ENCODE results near the gene RGS9. TPM values are rescaled to one million over a fixed set of nuclear protein-coding genes. Genes with fewer than 3 reads are reported as not detected.
"Not testable (repeated sequence)": the region's sequence is repeated elsewhere in the genome, so short reads cannot be mapped to it uniquely, and the experiment has no call there.

Gene RGS9
- total RNA-seq, 2 experiments from 2014 or later, result 13.7 to 26.4 TPM

DNA sequence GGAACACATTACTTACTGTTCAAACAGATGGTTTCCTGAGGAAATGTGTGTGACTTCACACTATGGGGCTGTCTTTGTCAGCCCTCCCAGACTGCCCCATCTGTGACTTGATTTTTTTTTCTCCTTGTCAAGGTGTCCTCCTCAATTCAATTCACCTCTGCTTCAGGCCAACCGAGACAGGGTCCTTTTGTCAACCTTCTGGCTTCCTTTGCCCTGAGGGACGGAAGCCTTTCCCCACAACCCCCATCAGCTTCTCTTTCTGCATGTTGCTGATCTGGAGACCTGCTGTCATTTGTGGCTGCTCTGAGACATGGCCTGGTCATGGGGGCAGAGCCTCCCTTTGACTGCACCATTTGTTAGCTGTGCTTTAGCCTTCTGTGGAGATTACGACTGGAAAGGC lies 21.3 kb upstream of the RGS9 start:
- CTCF ChIA-PET (ENCODE audit: unreplicated experiment), result no interaction called here
- DNase-seq (ENCODE audit: low spot score), result no peak
- BruUV-seq (replicated peaks), result no TSS peak
- TF ChIP-seq, protein P1, sequence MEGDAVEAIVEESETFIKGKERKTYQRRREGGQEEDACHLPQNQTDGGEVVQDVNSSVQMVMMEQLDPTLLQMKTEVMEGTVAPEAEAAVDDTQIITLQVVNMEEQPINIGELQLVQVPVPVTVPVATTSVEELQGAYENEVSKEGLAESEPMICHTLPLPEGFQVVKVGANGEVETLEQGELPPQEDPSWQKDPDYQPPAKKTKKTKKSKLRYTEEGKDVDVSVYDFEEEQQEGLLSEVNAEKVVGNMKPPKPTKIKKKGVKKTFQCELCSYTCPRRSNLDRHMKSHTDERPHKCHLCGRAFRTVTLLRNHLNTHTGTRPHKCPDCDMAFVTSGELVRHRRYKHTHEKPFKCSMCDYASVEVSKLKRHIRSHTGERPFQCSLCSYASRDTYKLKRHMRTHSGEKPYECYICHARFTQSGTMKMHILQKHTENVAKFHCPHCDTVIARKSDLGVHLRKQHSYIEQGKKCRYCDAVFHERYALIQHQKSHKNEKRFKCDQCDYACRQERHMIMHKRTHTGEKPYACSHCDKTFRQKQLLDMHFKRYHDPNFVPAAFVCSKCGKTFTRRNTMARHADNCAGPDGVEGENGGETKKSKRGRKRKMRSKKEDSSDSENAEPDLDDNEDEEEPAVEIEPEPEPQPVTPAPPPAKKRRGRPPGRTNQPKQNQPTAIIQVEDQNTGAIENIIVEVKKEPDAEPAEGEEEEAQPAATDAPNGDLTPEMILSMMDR (conservative IDR thresholded peaks at IDR 0.05; ENCODE audit: low read length), result no peak
- no peak for TF ChIP-seq EZH2phosphoT487 (IDR thresholded peaks at IDR 0.05; ENCODE audit: borderline replicate concordance, low read depth, low read length)
- POLR2A ChIA-PET, result no interaction called here
- intact Hi-C loops (cut with micrococcal nuclease; ENCODE audit: unreplicated experiment), result no loop called here
- Histone ChIP-seq H4K20me1 (ENCODE audit: insufficient read depth, low read length) (no peaks in the 10 kb centered on the region), H3K27ac (ENCODE audit: low read depth, low read length, poor library complexity, severe bottlenecking) (no peak overlapping the region), H3K4me3 (ENCODE audit: low read depth, low read length, poor library complexity, severe bottlenecking) (no peak overlapping the region), H3K79me2 (ENCODE audit: insufficient read depth, low read depth, low read length) (no peaks in the 10 kb centered on the region), H3K9me2 (ENCODE audit: insufficient read depth, low read length) (no peaks in the 10 kb centered on the region), H3K36me3 (ENCODE audit: insufficient read depth, low read length) (peaks cover 11% of the 10 kb centered on the region; the same call in 1 of the 2 replicates), H3K9me3 (ENCODE audit: low read length) (no peaks in the 10 kb centered on the region), H3K4me1 (ENCODE audit: insufficient read depth, low read length, poor library complexity, severe bottlenecking) (peaks cover 14% of the 10 kb centered on the region), H3K4me2 (ENCODE audit: low read length) (peak overlapping the region; percentile 4; the same call in 1 of the 2 replicates), H2AFZ (ENCODE audit: low read length) (peak overlapping the region; percentile 49; the same call in 1 of the 2 replicates)

DNA sequence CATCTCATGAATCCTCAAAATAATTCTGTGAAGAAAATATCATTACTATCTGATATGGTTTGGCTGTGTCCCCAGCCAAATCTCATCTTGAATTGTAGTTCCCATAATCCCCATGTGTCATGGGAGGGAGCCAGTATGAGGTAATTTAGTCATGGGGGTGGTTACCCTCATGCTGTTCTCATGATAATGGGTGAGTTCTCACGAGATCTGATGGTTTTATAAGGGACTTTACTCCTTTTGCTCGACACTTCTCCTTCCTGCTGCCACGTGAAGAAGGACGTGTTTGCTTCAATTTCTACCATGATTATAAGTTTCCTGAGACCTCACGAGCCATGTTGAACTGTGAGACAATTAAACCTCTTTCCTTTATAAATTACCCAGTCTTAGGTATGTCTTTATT lies 20.7 kb upstream of the RGS9 start:
- POLR2A ChIA-PET; intact Hi-C loops (cut with micrococcal nuclease; ENCODE audit: unreplicated experiment); H3K79me2 ChIP-seq (ENCODE audit: insufficient read depth, low read depth, low read length); H4K20me1 ChIP-seq (ENCODE audit: insufficient read depth, low read length); H3K4me3 ChIP-seq (ENCODE audit: low read depth, low read length, poor library complexity, severe bottlenecking); H3K4me2 ChIP-seq (ENCODE audit: low read length); H3K9me2 ChIP-seq (ENCODE audit: insufficient read depth, low read length); DNase-seq (ENCODE audit: low spot score); H3K9me3 ChIP-seq (ENCODE audit: low read length); H3K27ac ChIP-seq (ENCODE audit: low read depth, low read length, poor library complexity, severe bottlenecking); BruUV-seq (replicated peaks); H3K36me3 ChIP-seq (ENCODE audit: insufficient read depth, low read length); CTCF ChIA-PET (ENCODE audit: unreplicated experiment): not testable (repeated sequence)
- Histone ChIP-seq H3K4me1 (ENCODE audit: insufficient read depth, low read length, poor library complexity, severe bottlenecking) (peaks cover 21% of the 10 kb centered on the region), H2AFZ (ENCODE audit: low read length) (peak overlapping the region; percentile 9; the same call in 1 of the 2 replicates)

- Histone ChIP-seq H3K79me2 (ENCODE audit: insufficient read depth, low read depth, low read length) (no peaks in the 10 kb centered on the region), H3K4me2 (ENCODE audit: low read length) (no peak overlapping the region), H3K36me3 (ENCODE audit: insufficient read depth, low read length) (0 out of 2 replicates have a peak, but pooled peaks cover 5% of the 10 kb centered on the region), H3K4me1 (ENCODE audit: insufficient read depth, low read length, poor library complexity, severe bottlenecking) (peaks cover 31% of the 10 kb centered on the region), H3K4me3 (ENCODE audit: low read depth, low read length, poor library complexity, severe bottlenecking) (no peak overlapping the region), H4K20me1 (ENCODE audit: insufficient read depth, low read length) (no peaks in the 10 kb centered on the region), H2AFZ (ENCODE audit: low read length) (peak overlapping the region; percentile 9; the same call in 1 of the 2 replicates), H3K27ac (ENCODE audit: low read depth, low read length, poor library complexity, severe bottlenecking) (no peak overlapping the region), H3K9me3 (ENCODE audit: low read length) (no peaks in the 10 kb centered on the region), H3K9me2 (ENCODE audit: insufficient read depth, low read length) (no peaks in the 10 kb centered on the region)
- ChIA-PET POLR2A (no interaction called here), CTCF (ENCODE audit: unreplicated experiment) (no interaction called here)
- intact Hi-C loops (cut with micrococcal nuclease; ENCODE audit: unreplicated experiment), result no loop called here
- DNase-seq (ENCODE audit: low spot score), result no peak
- BruUV-seq (replicated peaks), result no TSS peak
- TF ChIP-seq, protein P1 (conservative IDR thresholded peaks at IDR 0.05; ENCODE audit: low read length), result no peak
- TF ChIP-seq EZH2phosphoT487 (IDR thresholded peaks at IDR 0.05; ENCODE audit: borderline replicate concordance, low read depth, low read length), result no peak
Measured at GRCh38 chr17:65117384-65118035, 19.7 kb upstream of the RGS9 start.

Measured in OCI-LY7 (cell line).